ENCODE data around the gene KIAA0753.

KIAA0753 gene

DNA sequence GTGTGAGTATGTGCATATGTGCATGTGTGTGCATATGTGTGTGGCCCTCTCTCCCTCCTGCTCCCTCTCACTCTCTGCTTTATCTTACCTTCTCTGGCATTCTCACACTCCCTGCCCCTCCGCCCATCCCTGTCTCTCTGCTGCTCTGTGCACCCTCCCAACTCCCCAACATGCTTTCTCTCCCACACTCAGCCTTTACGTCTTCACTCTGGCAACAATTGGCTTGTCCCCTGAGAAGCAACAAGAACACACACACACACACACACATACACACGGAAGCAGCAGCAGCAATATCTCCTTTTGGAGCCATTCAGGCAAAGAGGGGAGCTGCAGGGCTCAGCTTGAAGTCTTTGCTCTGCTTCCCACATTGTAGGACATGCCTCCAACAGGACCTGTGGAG lies 112.0 kb downstream of the KIAA0753 start:
- no peak for DNase-seq
- Histone ChIP-seq H3K27me3 (replicated peaks in 2 of 5; ENCODE audit: control insufficient read depth in 4 of 5, insufficient read depth in 5 of 5, low read length in 4 of 5) (no peaks in the 10 kb centered on the region), H3K4me3 (ENCODE audit: control insufficient read depth in 1 of 7, extremely low read depth in 1 of 7, insufficient read depth in 4 of 7, low read depth in 2 of 7, low read length in 6 of 7) (no peak overlapping the region), H3K27ac (ENCODE audit: insufficient read depth in 1 of 2, low read depth in 1 of 2, low read length in 2 of 2, poor library complexity in 1 of 2, severe bottlenecking in 2 of 2) (no peak overlapping the region), H3K4me1 (ENCODE audit: control extremely low read depth in 1 of 4, control insufficient read depth in 4 of 4, insufficient read depth in 4 of 4, low read length in 3 of 4) (no peaks in the 10 kb centered on the region), H3K36me3 (ENCODE audit: control insufficient read depth in 4 of 4, insufficient read depth in 4 of 4, low read length in 3 of 4) (no peaks in the 10 kb centered on the region), H3K9me3 (ENCODE audit: control extremely low read depth in 1 of 5, control insufficient read depth in 4 of 5, insufficient read depth in 2 of 5, low read depth in 1 of 5, low read length in 4 of 5) (no peaks in the 10 kb centered on the region)
- WGBS (ENCODE audit: insufficient coverage): 84% methylated on average over 3 of the region's 3 CpGs
- CTCF ChIA-PET: no interaction called here
- POLR2A ChIA-PET: interaction anchor here (0.7 kb wide), 1 partner anchor 1174 kb away, joined by 4 read pairs; no protein-coding TSS in a partner anchor

Measured in common myeloid progenitor, CD34-positive (primary cell).